GM18505 (cell line): ENCODE measurements around the gene RALGDS.
"Not testable (repeated sequence)": the region's sequence is repeated elsewhere in the genome, so short reads cannot be mapped to it uniquely, and the experiment has no call there.

Experiments used
- ATAC-seq: cut with Tn5 transposase; IDR thresholded peaks from one replicate; pipeline ENCODE4 v1.9.1; 2021; ENCODE audit not compliant: unreplicated experiment
- POLR2A ChIP-seq: IDR thresholded peaks from 4 replicates; pipeline ENCODE4 v1.6.1; 2011; ENCODE audit warnings: borderline replicate concordance; ENCODE audit not compliant: insufficient read depth, insufficient read length; ENCODE audit errors: extremely low read depth

RALGDS gene

DNA sequence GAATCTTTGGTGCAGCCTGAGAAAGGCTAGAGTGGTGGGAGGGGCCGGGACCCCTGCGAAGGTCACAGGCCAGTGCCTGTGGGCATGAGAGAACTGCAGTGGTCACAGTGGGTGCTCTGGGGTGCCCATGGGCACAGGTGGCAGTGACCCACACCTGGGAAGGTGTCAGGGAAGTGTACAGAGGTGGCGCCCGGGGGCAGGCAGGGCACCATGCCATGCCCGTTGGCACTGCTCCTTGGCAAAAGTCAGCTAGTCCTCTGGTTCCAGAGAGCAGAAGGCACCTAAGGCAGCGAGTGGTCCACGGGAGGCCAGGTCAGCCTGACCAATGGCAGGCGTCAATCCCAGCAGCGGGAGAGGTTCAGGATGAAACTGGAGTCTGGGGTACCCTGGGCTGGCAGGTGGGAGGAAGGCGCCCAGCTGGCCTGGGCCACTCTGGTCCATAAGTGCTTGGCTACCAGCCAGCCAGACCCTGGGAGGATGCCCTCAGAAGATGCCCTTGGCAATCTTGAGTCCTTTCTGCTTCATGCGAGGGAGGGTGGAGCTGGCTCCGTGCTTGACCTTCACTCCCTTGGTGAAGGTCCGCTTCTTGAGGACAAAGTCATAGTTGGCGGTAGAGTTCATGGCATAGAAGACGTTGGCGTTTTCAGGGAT lies 22.8 kb downstream of the RALGDS start:
- no peak for ATAC-seq
- no peak for TF ChIP-seq POLR2A

DNA sequence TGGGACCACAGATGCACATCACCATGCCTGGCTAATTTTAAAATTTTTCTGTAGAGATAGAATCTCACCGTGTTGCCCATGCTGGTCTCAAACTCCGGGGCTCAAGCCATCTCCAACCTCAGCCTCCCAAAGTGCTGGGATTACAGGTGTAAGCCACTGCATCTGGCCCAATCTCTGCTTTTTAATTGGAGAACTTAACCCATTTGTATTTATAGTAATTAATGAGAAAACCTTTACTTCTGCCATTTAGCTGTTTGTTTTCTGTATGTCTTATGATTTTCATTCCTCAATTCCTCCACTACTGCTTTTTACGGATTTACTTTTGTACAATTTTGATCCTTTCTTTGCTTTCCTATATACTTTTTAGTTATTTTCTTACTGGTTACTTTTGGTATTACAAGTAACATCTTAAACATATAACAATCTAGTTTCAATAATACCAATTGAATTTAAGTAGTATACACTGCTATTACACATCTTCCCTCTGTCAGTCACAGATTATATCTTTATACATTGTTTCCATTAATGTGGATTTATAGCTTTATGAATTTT lies 26.1 kb downstream of the RALGDS start:
- TF ChIP-seq POLR2A: no peak
- no peak for ATAC-seq

DNA sequence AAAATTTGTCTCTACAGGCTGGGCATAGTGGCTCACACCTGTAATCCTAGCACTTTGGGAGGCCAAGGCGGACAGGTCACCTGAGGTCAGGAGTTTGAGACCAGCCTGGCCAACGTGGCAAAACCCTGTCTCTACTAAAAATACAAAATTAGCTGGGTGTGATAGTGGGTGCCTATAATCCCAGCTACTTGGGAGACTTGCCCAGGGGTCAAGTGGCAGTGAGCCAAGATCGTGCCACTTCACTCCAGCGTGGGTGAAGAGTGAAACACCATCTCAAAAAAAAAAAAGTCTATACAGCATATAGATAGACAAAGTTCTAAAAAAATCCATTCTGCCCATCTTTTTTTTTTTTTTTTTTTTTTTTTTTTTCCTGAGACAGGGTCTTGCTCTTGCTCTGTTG lies 26.7 kb downstream of the RALGDS start:
- not testable (repeated sequence) for ATAC-seq

DNA sequence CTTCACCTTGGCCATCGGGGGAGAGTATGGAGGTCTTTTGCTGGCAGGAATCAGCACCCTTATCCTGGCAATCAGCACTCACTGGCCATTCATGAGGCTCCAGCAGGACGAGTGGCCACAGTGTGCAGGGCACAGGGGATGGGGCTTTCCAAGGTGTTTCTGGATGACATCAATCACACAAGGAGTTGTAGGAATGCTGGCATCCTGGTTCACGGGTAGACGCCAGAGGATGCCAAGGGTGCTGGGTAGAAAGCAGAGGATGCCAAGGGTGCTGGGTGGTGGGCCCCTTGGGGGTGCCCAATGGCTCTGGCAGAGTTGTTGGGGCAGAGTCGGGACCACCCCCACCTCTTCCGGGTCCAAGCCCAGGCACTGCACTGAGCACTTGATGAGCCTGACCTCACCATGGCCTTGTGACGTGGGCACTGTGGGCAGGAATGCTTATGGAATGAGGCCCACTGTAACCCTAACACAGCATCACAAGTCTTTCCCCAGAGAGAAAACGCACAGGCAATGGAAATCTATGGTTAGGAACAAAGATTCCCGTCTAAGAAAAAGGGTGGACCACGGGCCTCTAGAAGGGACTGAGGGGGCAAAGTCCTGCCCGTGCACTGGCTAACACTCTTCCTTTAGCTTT lies 30.2 kb downstream of the RALGDS start:
- no peak for TF ChIP-seq POLR2A
- no peak for ATAC-seq

DNA sequence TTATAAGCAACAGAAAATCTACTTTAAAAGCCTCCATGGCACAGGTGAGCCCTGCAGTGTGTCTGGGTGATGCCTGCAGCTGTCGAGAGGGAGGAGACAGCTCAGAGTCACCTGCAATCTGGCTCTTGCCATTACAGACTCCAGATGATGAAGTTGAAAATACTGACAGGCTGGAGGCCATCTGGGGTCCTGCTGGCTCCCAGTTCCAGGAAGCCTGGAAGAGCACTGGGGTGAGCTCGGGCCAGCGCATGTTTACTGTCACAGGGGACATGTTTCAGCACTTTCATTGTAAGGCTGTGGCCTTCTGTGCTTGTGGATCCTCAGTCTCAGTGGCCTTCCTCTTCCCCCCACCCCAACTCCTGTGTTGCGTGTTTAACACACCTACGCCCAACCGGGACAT lies 30.9 kb downstream of the RALGDS start:
- TF ChIP-seq POLR2A: no peak

DNA sequence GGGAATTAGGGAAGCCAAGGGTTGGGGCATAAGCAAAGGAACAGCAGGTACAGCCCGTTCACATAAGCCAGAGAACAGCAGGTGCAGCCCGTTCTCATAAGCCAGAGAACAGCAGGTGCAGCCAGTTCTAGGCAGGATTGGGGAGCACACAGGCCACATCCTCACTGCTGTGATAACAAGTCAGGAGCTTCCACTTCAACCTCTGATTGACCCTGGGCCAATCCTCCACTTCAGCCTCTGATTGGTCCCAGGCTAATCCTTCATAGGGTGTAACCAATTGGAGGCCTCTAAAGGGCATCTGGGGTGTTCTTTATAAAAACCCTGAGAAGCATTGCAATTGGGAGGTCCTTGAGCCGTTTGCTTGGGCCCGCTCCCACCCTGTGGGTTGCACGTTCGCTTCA lies 31.8 kb downstream of the RALGDS start:
- no peak for TF ChIP-seq POLR2A
- no peak for ATAC-seq

More for the DNA sequence above, 30.9 kb downstream of the RALGDS start:
- ATAC-seq: no peak

DNA sequence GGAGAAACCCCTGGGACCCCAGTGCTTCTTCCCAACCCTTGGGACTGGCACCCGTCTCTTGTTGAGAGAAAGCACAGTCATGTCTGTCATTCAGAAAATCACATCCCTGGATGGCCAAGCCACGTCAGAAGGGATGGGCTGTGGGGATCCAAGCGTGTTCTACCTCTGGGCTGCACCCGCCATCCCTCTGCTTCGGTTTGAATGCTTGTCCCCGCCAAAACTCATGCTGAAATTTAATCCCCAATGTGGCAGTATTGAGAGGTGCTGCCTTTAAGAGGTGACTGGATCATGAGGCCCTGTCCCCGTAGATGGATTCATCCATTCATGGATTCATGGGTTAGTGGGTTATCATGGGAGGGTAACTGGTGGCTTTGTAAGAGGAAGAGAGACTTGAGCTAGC lies 32.3 kb downstream of the RALGDS start:
- no peak for ATAC-seq
- no peak for TF ChIP-seq POLR2A

DNA sequence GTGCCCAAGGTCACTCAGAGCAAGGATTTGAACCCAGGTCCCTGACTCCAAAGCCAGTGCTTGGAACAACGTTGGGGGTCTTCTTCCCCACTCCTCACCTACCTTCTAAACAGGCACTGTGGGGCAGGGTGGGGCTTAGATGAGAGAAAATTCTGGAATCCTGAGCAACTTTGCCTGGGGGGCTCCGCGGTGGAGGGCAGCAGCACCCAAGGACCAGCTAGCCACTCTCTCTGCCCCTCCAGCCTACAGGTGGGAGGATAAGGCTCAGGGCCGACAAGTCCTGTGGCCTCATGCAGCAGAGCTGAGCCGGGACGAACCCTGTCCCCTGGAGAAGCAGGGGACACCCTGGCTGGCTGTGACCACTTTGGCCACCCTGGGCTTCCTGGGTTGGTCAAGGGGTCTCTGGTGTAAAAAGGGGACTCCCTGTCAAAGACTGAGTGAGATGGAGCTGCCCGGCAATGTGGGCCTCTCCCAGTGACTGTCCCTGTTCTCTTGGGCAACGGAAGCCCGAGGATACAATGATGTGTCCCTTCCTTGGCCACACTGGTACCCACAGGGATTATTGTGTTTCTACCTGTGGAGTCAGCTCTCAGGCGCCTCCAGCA lies 32.8 kb downstream of the RALGDS start:
- no peak for ATAC-seq
- no peak for TF ChIP-seq POLR2A

DNA sequence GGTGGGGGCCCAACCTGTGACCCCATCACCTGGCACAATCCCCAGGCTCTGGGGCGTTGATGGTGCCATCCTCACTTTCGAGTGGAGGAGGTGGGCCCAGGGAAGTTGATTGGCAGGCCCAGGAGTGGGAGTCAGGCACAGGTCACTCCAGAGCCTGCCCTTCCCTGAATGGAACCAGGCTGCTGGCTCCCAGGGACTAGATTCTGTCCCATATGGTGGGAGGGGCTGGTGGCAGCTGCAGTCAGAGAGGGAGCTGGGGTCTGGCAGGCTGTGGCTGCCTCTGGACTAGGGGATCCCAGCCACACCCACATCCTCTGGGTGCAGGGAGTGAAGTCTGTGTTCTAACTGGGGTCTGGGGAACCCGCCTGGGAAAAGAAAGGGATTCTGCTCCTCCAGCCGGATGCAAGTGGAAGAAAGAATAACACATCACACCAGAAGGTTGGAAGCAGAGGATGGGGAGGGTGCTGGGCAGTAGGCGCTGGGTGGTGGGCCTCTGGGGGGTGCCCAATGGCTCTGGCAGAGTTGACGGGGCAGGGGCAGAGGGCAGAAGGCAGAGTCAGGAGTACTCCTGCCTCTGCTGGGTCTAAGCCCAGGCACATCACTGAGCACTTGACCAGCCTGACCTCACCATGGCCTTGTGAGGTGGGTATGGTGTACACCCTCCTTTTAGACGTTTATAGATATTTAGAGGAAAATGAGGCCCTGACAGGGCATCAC lies 33.5 kb downstream of the RALGDS start:
- TF ChIP-seq POLR2A: no peak
- no peak for ATAC-seq

DNA sequence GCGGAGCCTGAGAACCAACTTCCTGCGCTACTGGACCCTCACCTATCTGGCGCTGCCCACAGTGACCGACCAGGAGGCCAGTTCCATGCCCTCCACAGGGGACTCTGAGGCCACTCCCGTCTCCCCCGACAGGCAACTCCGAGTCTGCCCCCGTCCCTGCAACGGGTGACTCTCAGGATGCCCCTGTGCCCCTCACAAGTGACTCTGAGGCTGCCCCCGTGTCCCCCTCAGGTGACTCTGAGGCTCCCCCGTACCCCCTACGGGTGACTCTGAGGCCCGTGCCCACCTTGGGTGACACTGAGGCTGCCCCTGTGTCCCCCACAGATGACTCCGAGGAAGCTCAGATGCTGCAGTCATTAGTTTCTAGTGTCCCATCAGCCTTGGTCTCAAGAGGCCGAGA lies 34.1 kb downstream of the RALGDS start:
- no peak for TF ChIP-seq POLR2A
- ATAC-seq: no peak

DNA sequence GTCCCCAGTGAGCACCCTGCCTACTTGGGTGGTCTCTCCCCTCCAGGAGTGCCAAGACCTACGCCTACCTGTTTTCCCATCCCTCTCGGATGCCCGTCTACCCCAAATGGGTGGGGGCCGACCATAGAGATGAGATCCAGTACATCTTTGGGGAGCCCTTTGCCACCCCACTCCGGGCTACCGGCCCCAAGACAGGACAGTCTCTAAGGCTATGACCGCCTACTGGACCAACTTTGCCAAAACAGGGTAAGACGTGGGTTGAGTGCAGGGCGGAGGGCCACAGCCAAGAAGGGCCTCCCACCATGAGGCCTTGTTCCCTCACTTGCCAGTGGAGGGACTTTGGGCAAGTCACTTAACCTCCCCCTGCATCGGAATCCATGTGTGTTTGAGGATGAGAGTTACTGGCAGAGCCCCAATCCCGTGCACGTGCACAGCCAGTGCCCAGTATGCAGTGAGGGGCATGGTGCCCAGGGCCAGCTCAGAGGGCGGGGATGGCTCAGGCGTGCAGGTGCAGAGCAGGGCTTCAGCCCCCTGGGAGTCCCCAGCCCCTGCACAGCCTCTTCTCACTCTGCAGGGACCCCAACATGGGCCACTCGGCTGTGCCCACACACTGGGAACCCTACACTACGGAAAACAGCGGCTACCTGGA lies 34.7 kb downstream of the RALGDS start:
- ATAC-seq: not testable (repeated sequence)

DNA sequence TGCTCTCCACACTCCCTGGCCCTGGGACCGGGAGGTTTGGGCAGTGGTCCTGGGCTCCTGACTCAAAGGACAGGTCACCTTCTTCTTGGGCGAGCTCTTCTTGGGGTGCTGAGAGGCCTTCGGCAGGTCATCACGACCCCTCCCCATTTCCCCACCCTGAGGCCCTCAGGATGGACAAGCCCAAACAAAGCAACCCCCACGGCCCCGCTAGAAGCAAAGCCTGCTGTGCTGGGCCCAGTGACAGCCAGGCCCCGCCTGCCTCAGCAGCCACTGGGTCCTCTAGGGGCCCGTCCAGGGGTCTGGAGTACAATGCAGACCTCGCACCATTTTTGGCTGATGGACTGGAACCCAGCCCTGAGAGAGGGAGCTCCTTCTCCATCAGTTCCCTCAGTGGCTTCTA lies 37.4 kb downstream of the RALGDS start:
- ATAC-seq: not testable (repeated sequence)

DNA sequence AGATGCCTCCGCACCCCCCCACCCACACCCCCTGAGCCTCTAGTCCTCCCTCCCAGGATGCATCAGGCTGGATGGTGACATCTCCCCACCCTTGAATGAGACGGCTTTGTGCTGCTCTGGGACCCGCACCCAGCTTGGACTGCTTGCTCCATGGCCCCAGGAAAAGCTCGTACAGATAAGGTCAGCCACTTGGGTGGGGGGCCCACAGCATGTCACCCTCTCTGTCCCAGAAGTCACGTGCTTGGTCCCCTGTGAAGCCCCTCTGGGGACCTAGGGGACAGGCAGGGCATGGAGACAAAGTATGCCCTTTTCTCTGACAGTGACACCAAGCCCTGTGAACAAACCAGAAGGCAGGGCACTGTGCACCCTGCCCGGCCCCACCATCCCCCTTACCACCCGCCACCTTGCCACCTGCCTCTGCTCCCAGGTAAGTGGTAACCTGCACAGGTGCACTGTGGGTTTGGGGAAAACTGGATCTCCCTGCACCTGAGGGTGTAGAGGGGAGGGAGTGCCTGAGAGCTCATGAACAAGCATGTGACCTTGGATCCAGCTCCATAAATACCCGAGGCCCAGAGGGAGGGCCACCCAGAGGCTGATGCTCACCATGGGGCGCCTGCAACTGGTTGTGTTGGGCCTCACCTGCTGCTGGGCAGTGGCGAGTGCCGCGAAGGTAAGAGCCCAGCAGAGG lies 38.9 kb downstream of the RALGDS start:
- ATAC-seq: not testable (repeated sequence)

DNA sequence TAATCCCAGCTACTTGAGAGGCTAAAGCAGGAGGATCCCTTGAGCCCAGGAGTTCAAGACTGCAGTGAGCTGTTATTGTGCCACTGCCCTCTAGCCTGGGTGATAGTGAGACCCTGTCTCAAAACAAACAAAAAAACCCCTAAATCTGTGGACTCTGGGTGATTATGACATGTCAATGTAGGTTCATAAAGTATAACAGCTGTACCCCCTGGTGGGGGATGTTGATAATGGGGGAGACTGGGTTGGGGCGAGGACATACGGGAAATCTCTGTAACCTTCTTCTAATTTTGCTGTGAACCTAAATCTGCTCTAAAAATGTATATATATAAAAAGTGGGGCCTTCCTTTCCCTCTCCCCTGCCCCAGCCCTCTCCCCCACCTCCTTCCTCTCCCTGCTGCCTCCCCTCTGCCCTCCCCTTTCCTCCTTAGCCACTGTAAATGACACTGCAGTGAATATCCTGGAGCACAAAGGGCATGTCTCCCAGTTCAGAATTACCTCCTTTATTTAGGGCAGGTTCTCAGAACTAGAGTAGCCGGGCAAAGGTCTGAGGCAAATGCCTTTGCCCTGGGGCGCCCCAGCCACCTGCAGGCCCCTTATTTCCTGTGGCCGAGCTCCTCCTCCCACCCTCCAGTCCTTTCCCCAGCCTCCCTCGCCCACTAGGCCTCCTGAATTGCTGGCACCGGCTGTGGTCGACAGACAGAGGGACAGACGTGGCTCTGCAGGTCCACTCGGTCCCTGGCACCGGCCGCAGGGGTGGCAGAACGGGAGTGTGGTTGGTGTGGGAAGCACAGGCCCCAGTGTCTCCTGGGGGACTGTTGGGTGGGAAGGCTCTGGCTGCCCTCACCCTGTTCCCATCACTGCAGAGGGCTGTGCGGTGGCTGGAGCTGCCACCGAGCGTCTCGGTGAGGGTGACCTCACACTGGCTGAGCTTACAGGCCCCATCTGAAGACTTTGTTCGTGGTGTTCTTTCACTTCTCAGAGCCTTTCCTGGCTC lies 40.0 kb downstream of the RALGDS start:
- not testable (repeated sequence) for ATAC-seq
